ENCODE data around the gene TSPAN31.
A peak's percentile ranks its signal among the peaks of the same experiment; 100 is the strongest.
"Not testable (repeated sequence)": the region's sequence is repeated elsewhere in the genome, so short reads cannot be mapped to it uniquely, and the experiment has no call there.

The TSPAN31 gene

DNA sequence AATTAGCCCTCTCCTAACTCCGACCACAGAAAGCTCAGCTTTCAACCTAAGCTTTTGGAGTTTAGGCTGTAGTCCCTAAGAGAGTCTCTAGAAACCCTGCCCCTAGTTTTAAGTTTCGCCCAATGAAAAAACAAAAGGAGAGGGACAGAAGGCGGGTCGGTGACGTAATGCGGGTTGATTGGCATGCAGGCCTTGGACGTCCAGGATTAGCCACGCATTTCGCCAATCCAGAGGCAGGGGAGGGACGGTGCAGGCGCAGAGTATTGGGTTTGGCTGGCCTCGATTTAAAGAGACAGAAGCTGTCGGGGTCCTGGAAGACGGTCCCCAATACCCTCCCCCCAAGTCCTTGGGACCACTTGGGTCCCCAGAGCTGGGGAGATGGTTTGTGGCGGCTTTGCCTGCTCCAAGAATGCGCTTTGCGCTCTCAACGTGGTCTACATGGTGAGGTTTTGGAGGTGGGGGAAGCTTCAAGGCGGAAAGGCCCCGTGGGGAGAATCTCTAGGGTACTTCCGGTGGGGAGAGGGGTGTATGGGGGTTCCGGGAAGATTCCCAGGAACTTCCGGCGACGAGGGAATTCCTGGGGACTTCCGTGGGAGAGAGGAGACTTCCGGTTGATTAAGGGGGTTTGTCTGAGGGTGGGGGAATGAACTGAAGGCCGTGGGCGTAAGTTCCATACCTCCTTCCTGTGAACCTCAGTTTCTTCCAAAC, at the start of gene TSPAN31:
Gene TSPAN31, plus strand, starts transcription at position 263 of the 708 bp plus-strand sequence. Its CDS starts 116 bp downstream, at position 379.
- peak; percentile 90 for DNase-seq (ENCODE audit: low read depth)

DNA sequence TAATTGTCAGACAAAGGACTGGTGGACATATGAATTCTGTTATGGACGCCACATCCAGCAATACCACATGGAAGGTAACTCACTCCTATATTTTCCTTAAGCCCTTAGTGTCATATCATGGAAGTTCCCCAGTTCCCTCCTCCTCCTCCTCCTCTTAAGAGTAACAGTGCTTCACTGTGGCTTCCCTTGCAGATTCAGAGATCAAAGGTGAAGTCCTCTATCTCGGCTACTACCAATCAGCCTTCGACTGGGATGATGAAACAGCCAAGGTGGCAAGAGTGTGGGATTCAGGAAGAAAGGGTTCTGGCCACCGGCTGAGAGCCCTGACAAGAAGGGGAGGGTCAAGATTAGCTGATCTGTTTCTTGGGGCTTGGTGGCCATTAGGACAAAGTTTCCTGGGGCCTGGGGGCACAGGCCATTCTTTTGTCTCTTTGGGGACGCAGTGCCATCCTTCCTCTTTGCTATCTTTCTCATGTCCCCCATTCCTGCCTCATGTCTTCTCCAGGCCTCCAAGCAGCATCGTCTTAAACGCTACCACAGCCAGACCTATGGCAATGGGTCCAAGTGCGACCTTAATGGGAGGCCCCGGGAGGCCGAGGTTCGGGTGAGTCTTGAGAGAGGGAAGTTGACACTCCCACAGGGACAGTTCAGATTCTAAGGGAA, 48.9 kb upstream of the TSPAN31 start:
- no peak for DNase-seq (ENCODE audit: low read depth)

GRCh38 chr12:57697076-57697475, 47.8 kb upstream of the TSPAN31 start:
- no peak for DNase-seq (ENCODE audit: low read depth)

DNA sequence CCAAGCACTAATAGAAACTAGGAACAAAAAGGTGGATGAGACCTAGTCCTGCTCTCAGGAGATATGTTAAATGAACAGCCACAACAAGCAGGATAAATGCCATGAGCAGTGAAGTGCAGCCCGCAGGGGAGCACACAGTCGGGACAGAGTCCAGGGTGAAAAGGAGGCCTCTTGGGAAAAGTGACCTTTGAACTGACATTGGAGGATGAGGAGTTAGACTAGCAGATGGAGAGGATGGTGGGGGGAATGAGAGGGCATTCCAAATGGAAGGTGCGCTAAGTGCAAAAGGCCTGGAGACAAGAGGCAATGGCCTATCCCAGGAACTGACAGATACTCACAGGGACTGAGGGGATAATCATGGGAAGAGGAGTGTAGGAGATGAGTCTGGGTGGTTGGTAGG, 46.4 kb upstream of the TSPAN31 start:
- DNase-seq (ENCODE audit: low read depth): no peak

DNA sequence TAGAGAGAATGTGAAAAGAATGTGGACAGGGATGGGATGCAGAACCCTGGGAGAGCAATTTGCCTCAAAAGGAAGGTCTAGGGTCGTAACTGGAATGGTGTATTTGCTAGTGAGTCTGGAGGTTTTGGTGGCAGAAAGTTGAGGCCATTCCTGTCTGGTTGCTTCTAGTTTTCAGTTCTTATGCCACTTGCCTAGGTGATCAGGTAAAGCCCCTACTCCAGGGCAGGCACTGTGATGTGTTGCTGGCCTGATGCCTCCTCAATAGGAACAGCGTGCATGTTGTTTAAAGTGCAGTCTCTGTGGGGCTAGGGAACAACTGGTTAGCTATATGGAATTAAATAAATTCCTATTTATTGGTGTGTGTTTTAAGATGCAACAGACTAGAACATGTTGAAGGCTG, 44.5 kb upstream of the TSPAN31 start:
- DNase-seq (ENCODE audit: low read depth): no peak

- no peak for DNase-seq (ENCODE audit: low read depth)
Measured at GRCh38 chr12:57707250-57707649, 37.6 kb upstream of the TSPAN31 start.

DNA sequence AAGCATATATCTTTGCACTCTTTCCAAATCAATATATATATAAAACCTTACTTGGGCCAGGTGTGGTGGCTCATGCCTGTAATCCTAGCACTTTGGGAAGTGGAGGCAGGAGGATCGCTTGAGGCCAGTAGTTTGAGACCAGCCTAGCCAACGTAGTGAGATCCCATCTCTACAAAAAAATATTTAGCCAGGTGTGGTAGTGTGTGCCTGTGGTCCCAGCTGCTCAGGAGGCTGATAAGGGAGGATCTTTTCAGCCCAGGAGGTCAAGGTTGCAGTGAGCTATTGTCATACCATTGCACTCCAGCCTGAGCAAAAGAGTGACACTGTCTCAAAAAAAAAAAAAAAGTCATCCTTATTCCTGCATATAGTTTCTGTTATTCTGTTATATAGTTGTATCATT, 36.5 kb upstream of the TSPAN31 start:
- DNase-seq (ENCODE audit: low read depth): no peak

GRCh38 chr12:57712701-57713100, 32.1 kb upstream of the TSPAN31 start:
- DNase-seq (ENCODE audit: low read depth): no peak

- no peak for DNase-seq (ENCODE audit: low read depth)
Measured at GRCh38 chr12:57713209-57713608, 31.6 kb upstream of the TSPAN31 start.

GRCh38 chr12:57715036-57715748, 29.6 kb upstream of the TSPAN31 start:
- DNase-seq (ENCODE audit: low read depth): not testable (repeated sequence)

DNA sequence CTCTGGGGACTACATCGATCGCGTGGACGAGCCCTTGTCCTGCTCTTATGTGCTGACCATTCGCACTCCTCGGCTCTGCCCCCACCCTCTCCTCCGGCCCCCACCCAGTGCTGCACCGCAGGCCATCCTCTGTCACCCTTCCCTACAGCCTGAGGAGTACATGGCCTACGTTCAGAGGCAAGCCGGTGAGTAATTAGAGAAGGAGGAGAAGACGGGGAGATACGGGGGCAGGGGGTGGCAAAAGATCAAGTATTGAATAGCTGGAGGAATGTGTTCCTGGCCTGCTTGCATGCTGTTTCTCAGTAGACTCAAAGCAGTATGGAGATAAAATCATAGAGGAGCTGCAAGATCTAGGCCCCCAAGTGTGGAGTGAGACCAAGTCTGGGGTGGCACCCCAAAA, 29.1 kb upstream of the TSPAN31 start:
- no peak for DNase-seq (ENCODE audit: low read depth)

DNA sequence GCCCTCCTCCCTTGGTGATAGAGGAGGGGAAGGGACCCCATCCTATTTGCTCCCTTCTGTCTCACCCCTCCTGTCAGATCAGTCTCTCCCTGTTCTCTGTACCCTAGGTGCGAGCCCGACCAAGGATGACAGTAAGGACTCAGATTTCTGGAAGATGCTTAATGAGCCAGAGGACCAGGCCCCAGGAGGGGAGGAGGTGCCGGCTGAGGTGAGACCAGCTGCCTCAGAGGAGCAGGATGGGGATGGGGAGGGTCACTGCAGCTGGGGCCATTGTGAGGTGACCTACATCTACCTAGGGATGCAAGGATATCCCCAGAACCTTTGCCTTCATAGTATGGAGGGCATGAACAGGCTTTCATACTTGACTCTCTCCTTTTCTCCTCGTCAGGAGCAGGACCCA, 28.5 kb upstream of the TSPAN31 start:
- no peak for DNase-seq (ENCODE audit: low read depth)

- DNase-seq (ENCODE audit: low read depth): no peak
Measured at GRCh38 chr12:57717131-57717530, 27.7 kb upstream of the TSPAN31 start.

- DNase-seq (ENCODE audit: low read depth): no peak
Measured at GRCh38 chr12:57717846-57718640, 26.8 kb upstream of the TSPAN31 start.

DNA sequence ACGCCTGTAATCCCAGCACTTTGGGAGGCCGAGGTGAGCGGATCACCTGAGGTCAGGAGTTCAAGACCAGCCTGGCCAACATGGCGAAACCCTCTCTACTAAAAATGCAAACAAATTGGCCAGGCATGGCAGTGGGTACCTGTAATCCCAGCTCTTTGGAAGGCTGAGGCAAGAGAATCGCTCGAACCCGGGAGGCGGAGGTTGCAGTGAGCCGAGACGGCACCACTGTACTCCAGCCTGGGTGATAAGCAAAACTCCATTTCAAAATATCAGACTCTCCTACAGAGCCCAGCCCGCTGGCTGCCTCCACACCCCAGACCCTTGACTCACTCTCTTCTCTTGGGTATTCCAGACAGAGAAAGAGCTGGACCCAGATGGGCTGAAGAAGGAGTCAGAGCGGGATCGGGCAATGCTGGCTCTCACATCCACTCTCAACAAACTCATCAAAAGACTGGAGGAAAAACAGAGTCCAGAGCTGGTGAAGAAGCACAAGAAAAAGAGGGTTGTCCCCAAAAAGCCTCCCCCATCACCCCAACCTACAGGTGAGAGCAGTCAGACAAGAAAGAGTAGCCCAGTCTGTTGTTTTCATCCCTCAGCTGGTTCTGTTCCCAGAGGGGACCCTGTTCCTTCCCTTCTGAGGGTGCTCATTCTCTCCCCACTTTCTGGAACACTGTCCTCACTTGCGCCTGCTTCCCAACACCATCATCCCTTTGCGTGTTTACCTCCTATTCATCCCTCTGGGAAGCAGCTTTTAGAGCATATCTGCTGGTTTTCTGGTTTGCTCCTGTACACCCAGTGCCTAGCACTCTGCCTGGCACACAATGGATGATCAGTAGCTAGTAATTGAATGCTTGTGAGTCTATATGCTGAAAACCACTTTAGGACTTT, 26.0 kb upstream of the TSPAN31 start:
- DNase-seq (ENCODE audit: low read depth): no peak

- no peak for DNase-seq (ENCODE audit: low read depth)
Measured at GRCh38 chr12:57719777-57720605, 24.8 kb upstream of the TSPAN31 start.

GRCh38 chr12:57720606-57721595, 23.9 kb upstream of the TSPAN31 start:
- no peak for DNase-seq (ENCODE audit: low read depth)

- not testable (repeated sequence) for DNase-seq (ENCODE audit: low read depth)
Measured at GRCh38 chr12:57721846-57722608, 22.8 kb upstream of the TSPAN31 start.
